HCT116 (cell line): Measurements from ENCODE around the gene MBTD1. TPM values are rescaled to one million over a fixed set of nuclear protein-coding genes. Genes with fewer than 3 reads are reported as not detected.
A peak's percentile ranks its signal among the peaks of the same experiment; 100 is the strongest.

Experiments used
- ATAC-seq: fragments of 200-7000 bp; cut with Tn5 transposase; 2 replicates; pipeline ENCODE4 v1.9.1; 2020; ENCODE audit warnings: mild to moderate bottlenecking, moderate library complexity
- BruUV-seq: library from RNA; stranded (reverse); fragments of 400-500 nt; replicated peaks from 2 replicates; lab custom pipeline; 2021; lab: Mats Ljungman, UMichigan
- CTCF ChIA-PET: fragments of 300-600 bp; sonication (Branson Sonifier 250); formaldehyde crosslinking; loops from one replicate; lab custom pipeline; 2021; ENCODE audit warnings: antibody characterized with exemption; lab: Charles Lee
- POLR2A ChIA-PET: fragments of 300-600, 350-600 bp; sonication (Branson Sonifier 250); formaldehyde crosslinking; loops from one replicate; lab custom pipeline; 2021; ENCODE audit warnings: antibody characterized with exemption; lab: Charles Lee
- RAD21 ChIA-PET, 2 experiments: fragments of 300-600 bp; sonication (Branson Sonifier 250); formaldehyde crosslinking; loops; one replicate each; lab custom pipeline; 2023; ENCODE audit warnings: low total read pairs in 2 of 2; ENCODE audit not compliant: uncharacterized antibody in 2 of 2, unreplicated experiment in 2 of 2, low non-redundant PET in 1 of 2; lab: Charles Lee
- DNase-seq: peaks from one replicate; pipeline ENCODE4 v3.0.0-alpha.2; 2010; ENCODE audit warnings: low read depth, low spot score
- H2AFZ ChIP-seq: fragments of 200-600 bp; shearing (Covaris generic), sonication (generic); 2 replicates; pipeline ENCODE4 v1.6.1; 2017; ENCODE audit warnings: low read depth, mixed run types, mixed read lengths, antibody characterized with exemption, low read length; ENCODE audit not compliant: poor library complexity, severe bottlenecking
- H3K27ac ChIP-seq: 2 replicates; pipeline ENCODE4 v1.5.1; 2012; ENCODE audit warnings: low read depth, low read length
- H3K27me3 ChIP-seq: fragments of 200-600 bp; sonication (generic); 2 replicates; pipeline ENCODE4 v1.6.1; 2016; ENCODE audit warnings: mixed run types, low read length, mixed read lengths; ENCODE audit not compliant: insufficient read depth
- H3K36me3 ChIP-seq, 2 experiments: fragments of 200-500 bp in 1 of 2; fragments of 200-600 bp in 1 of 2; sonication (Bioruptor generic) in 1 of 2; sonication (generic) in 1 of 2; 2 replicates each; pipeline versions ENCODE4 v1.5.1 to v1.6.1; 2014 to 2016; ENCODE audit warnings: low read length in 2 of 2, inconsistent platforms in 1 of 2, mixed read lengths in 1 of 2, mixed run types in 1 of 2; ENCODE audit not compliant: insufficient read depth in 2 of 2, control insufficient read depth in 1 of 2
- H3K4me1 ChIP-seq, 2 experiments: fragments of 200-600 bp in 1 of 2; sonication (generic) in 1 of 2; 2 replicates each; pipeline versions ENCODE4 v1.5.1 to v1.6.1; 2012 to 2017; ENCODE audit warnings: low read length in 2 of 2, inconsistent platforms in 1 of 2, mild to moderate bottlenecking in 1 of 2, mixed read lengths in 1 of 2, mixed run types in 1 of 2, moderate library complexity in 1 of 2; ENCODE audit not compliant: insufficient read depth in 2 of 2, control insufficient read depth in 1 of 2
- H3K4me2 ChIP-seq: fragments of 200-600 bp; sonication (generic); 2 replicates; pipeline ENCODE4 v1.6.1; 2017; ENCODE audit warnings: mixed run types, low read length, mixed read lengths
- H3K4me3 ChIP-seq, 2 experiments: fragments of 200-600 bp in 1 of 2; sonication (generic) in 1 of 2; replicated peaks in 1 of 2; 2 replicates each; pipeline ENCODE4 v1.5.1; 2011 to 2016; ENCODE audit warnings: low read length in 2 of 2, control low read depth in 1 of 2, low read depth in 1 of 2, mild to moderate bottlenecking in 1 of 2, mixed read lengths in 1 of 2, mixed run types in 1 of 2
- H3K79me2 ChIP-seq: fragments of 200-600 bp; sonication (generic); 2 replicates; pipeline ENCODE4 v1.6.1; 2017; ENCODE audit warnings: mild to moderate bottlenecking, mixed run types, low read length, moderate library complexity, mixed read lengths; ENCODE audit not compliant: insufficient read depth
- H3K9ac ChIP-seq: fragments of 200-600 bp; sonication (generic); 2 replicates; pipeline ENCODE4 v1.6.1; 2016; ENCODE audit warnings: low read length, mixed read lengths
- H3K9me2 ChIP-seq: fragments of 200-600 bp; sonication (generic), shearing (Covaris generic); 2 replicates; pipeline ENCODE4 v1.6.1; 2017; ENCODE audit warnings: mixed run types, mild to moderate bottlenecking, moderate library complexity; ENCODE audit not compliant: insufficient read depth
- H3K9me3 ChIP-seq, 2 experiments: fragments of 200-500 bp in 1 of 2; fragments of 200-600 bp in 1 of 2; sonication (Bioruptor generic) in 1 of 2; sonication (generic) in 1 of 2; 2 replicates each; pipeline ENCODE4 v1.6.1; 2014 to 2017; ENCODE audit warnings: low read length in 2 of 2, mixed read lengths in 2 of 2, inconsistent platforms in 1 of 2, low read depth in 1 of 2, mild to moderate bottlenecking in 1 of 2, mixed run types in 1 of 2, moderate library complexity in 1 of 2; ENCODE audit not compliant: control insufficient read depth in 1 of 2, insufficient read depth in 1 of 2
- H4K20me1 ChIP-seq: fragments of 200-600 bp; sonication (generic), shearing (Covaris generic); 2 replicates; pipeline ENCODE4 v1.6.1; 2017; ENCODE audit warnings: mixed run types, mild to moderate bottlenecking, moderate library complexity; ENCODE audit not compliant: insufficient read depth
- CTCF ChIP-seq, 3 experiments: fragments of 200-600 bp in 1 of 3; sonication (generic) in 1 of 3; IDR thresholded peaks in 2 of 3; conservative IDR thresholded peaks in 1 of 3; 2 replicates each; pipeline ENCODE4 v1.5.1; 2012 to 2017; ENCODE audit warnings: low read depth in 2 of 3, low read length in 2 of 3, antibody characterized with exemption in 1 of 3, borderline replicate concordance in 1 of 3, control low read depth in 1 of 3, mild to moderate bottlenecking in 1 of 3, mixed read lengths in 1 of 3, mixed run types in 1 of 3, moderate library complexity in 1 of 3; ENCODE audit not compliant: insufficient read depth in 1 of 3
- EGR1 ChIP-seq: IDR thresholded peaks from 2 replicates; pipeline ENCODE4 v1.6.1; 2012; ENCODE audit warnings: low read depth
- ELF1 ChIP-seq: IDR thresholded peaks from 2 replicates; pipeline ENCODE4 v1.6.1; 2012; ENCODE audit warnings: low read depth, borderline replicate concordance
- JUND ChIP-seq: IDR thresholded peaks from 2 replicates; pipeline ENCODE4 v1.6.1; 2012
- POLR2A ChIP-seq: IDR thresholded peaks from 2 replicates; pipeline ENCODE4 v1.7.0; 2011; ENCODE audit warnings: borderline replicate concordance; ENCODE audit not compliant: insufficient read depth, insufficient read length; ENCODE audit errors: extremely low read depth
- POLR2AphosphoS5 ChIP-seq: IDR thresholded peaks from 2 replicates; pipeline ENCODE4 v1.6.1; 2011; ENCODE audit warnings: mild to moderate bottlenecking, low read depth, low read length, moderate library complexity
- RAD21 ChIP-seq: IDR thresholded peaks from 2 replicates; pipeline ENCODE4 v1.6.1; 2012; ENCODE audit warnings: low read depth, mild to moderate bottlenecking
- SIN3A ChIP-seq: IDR thresholded peaks from 2 replicates; pipeline ENCODE4 v1.6.1; 2012; ENCODE audit warnings: low read depth
- SP1 ChIP-seq: IDR thresholded peaks from 2 replicates; pipeline ENCODE4 v1.6.1; 2012; ENCODE audit warnings: low read depth
- SRF ChIP-seq: IDR thresholded peaks from 2 replicates; pipeline ENCODE4 v1.6.1; 2012; ENCODE audit warnings: low read depth
- TCF7L2 ChIP-seq: IDR thresholded peaks from 2 replicates; pipeline ENCODE4 v1.7.0; 2011; ENCODE audit warnings: borderline replicate concordance, inconsistent platforms; ENCODE audit not compliant: insufficient read depth, insufficient read length; ENCODE audit errors: extremely low read depth
- YY1 ChIP-seq: IDR thresholded peaks from 2 replicates; pipeline ENCODE4 v1.6.1; 2011; ENCODE audit warnings: low read length, low read depth, moderate library complexity, mild to moderate bottlenecking; ENCODE audit not compliant: insufficient replicate concordance; ENCODE audit errors: extremely low read depth
- ZFX ChIP-seq: fragments of 450-650 bp; IDR thresholded peaks from 2 replicates; pipeline ENCODE4 v1.6.1; 2017
- intact Hi-C: fragments of 100-400 bp; cut with micrococcal nuclease; formaldehyde crosslinking; loops from 2 replicates; pipeline ENCODE4 v1.10.0; 2022
- total RNA-seq: library from RNA; stranded (reverse); gene quantifications from one replicate; pipeline ENCODE4 v1.2.1, GENCODE V29; 2021; ENCODE audit not compliant: unreplicated experiment
- TF ChIP-seq, protein P1 (sequence below): IDR thresholded peaks from 2 replicates; pipeline ENCODE4 v1.6.1; 2012

The MBTD1 gene
- total RNA-seq, 1 experiment from 2014 or later = 27.3 TPM

DNA sequence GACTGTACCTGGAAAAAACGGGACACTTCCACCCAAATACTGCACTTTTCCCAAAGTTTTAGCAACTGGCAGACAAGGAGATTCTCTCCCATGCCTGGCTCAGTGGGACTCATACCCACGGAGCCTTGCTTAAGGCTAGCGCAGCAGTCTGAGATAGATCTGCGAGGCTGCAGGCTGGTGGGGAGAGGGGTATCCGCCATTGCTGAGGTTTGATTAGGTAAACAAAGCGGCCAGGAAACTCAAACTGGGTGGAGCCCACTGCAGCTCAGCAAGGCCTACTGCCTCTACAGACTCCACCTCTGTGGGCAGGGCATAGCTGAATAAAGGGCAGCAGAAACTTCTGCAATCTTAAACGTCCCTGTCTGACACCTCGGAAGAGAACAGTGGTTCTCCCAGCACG lies 45.3 kb upstream of the MBTD1 start:
- Histone ChIP-seq H3K4me2 (no peak overlapping the region), H4K20me1 (no peaks in the 10 kb centered on the region), H3K27me3 (no peaks in the 10 kb centered on the region), H3K27ac (no peak overlapping the region), H3K79me2 (no peaks in the 10 kb centered on the region), H3K4me1 (no peaks in the 10 kb centered on the region), H3K36me3 (no peaks in the 10 kb centered on the region), H2AFZ (no peak overlapping the region), H3K9me2 (no peaks in the 10 kb centered on the region), H3K9ac (no peak overlapping the region)
- POLR2A ChIA-PET = no interaction called here
- CTCF ChIA-PET = no interaction called here
- intact Hi-C loops = no loop called here
- no peak for DNase-seq
- ATAC-seq = no peak
- RAD21 ChIA-PET = no interaction called here
- BruUV-seq = no TSS peak
- no peak for TF ChIP-seq YY1
- TF ChIP-seq, all 23 proteins: peak for 0
- Histone ChIP-seq H3K4me3 (no peak overlapping the region), H3K9me3 (no peaks in the 10 kb centered on the region)

DNA sequence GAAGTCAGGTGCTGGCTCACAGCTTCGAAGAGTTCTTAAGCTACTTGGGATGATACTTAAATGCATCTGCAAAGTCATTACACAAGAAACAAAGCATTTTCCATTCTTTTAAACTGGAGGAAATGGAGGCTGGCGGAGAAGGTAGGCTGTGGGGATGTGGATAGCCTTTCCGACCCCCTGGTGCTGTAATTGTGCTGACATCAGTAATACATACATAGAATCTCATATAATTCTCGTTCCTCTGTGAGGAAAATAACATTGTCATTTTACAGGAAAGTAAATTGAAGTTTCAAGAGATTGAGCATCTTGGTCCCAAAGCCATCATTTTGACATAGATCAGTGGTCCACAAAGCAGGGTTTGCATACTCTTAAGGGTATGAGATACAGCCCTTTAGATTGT lies 40.0 kb upstream of the MBTD1 start:
- POLR2A ChIA-PET = no interaction called here
- no peaks in the 10 kb centered on the region for H3K9me3 ChIP-seq
- intact Hi-C loops = no loop called here
- no peaks in the 10 kb centered on the region for H3K4me1 ChIP-seq
- H3K9ac ChIP-seq = no peak overlapping the region
- no peak overlapping the region for H3K27ac ChIP-seq
- no peak overlapping the region for H2AFZ ChIP-seq
- H4K20me1 ChIP-seq = no peaks in the 10 kb centered on the region
- no peak for ATAC-seq
- peaks cover 8% of the 10 kb centered on the region; the same call in 1 of the 2 replicates for H3K79me2 ChIP-seq
- no peak overlapping the region for H3K4me3 ChIP-seq
- DNase-seq = no peak
- RAD21 ChIA-PET = no interaction called here
- no peaks in the 10 kb centered on the region for H3K27me3 ChIP-seq
- TSS peak; percentile 18 for BruUV-seq
- CTCF ChIA-PET = interaction anchor here (1.1 to 2.5 kb wide), 4 partner anchors 9 to 340 kb away, joined by 4 to 15 read pairs (median 5); no protein-coding TSS in a partner anchor
- H3K4me2 ChIP-seq = no peak overlapping the region
- peaks cover 0 to 8% of the 10 kb centered on the region in 2 experiments; a peak in 2 of 4 replicates for H3K36me3 ChIP-seq
- no peaks in the 10 kb centered on the region for H3K9me2 ChIP-seq
- TF ChIP-seq, protein P1, sequence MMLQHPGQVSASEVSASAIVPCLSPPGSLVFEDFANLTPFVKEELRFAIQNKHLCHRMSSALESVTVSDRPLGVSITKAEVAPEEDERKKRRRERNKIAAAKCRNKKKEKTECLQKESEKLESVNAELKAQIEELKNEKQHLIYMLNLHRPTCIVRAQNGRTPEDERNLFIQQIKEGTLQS = no peak
- TF ChIP-seq POLR2AphosphoS5 (no peak), ZFX (no peak), SIN3A (no peak), CTCF (IDR thresholded peaks at IDR 0.05 in 2 of 3, conservative IDR thresholded peaks at IDR 0.05 in 1 of 3; ENCODE audit: borderline replicate concordance in 1 of 3, insufficient read depth in 1 of 3, low read depth in 2 of 3, low read length in 2 of 3) (no peak), SP1 (no peak), ELF1 (no peak), JUND (no peak), EGR1 (no peak), RAD21 (no peak), SRF (no peak), POLR2A (no peak), TCF7L2 (no peak)
